GM23338 (cell line): ENCODE data around the gene PLD6. TPM values are rescaled to one million over a fixed set of nuclear protein-coding genes. Genes with fewer than 3 reads are reported as not detected.

Source experiments
- ATAC-seq: fragments of 200-7000 bp; cut with Tn5 transposase; 3 replicates; pipeline ENCODE4 v1.9.1; 2020
- DNase-seq: peaks from one replicate; pipeline ENCODE4 v3.0.0-alpha.2; 2015; ENCODE audit warnings: low spot score
- H2AFZ ChIP-seq: fragments of 200-600 bp; sonication (generic); 2 replicates; pipeline ENCODE4 v1.8.0; 2016; ENCODE audit warnings: antibody characterized with exemption, mild to moderate bottlenecking, moderate library complexity
- H3F3A ChIP-seq: fragments of 200-600 bp; sonication (generic); replicated peaks from 2 replicates; pipeline ENCODE4 v1.8.0; 2017; ENCODE audit warnings: antibody characterized with exemption, mixed run types, low read depth
- H3K27ac ChIP-seq: fragments of 200-600 bp; sonication (generic); 2 replicates; pipeline ENCODE4 v1.6.1; 2016; ENCODE audit warnings: low read depth
- H3K27me3 ChIP-seq: fragments of 200-600 bp; sonication (generic); 2 replicates; pipeline ENCODE4 v1.8.0; 2016; ENCODE audit warnings: mild to moderate bottlenecking, mixed run types, moderate library complexity; ENCODE audit not compliant: insufficient read depth
- H3K36me3 ChIP-seq: fragments of 200-600 bp; sonication (generic); 2 replicates; pipeline ENCODE4 v1.8.0; 2016; ENCODE audit warnings: mild to moderate bottlenecking; ENCODE audit not compliant: insufficient read depth
- H3K4me1 ChIP-seq: fragments of 200-600 bp; sonication (generic); 2 replicates; pipeline ENCODE4 v1.8.0; 2016; ENCODE audit warnings: mild to moderate bottlenecking, moderate library complexity; ENCODE audit not compliant: insufficient read depth
- H3K4me2 ChIP-seq: fragments of 200-600 bp; sonication (generic); 2 replicates; pipeline ENCODE4 v1.7.1; 2017; ENCODE audit warnings: mixed run types
- H3K4me3 ChIP-seq: fragments of 200-600 bp; sonication (generic); 2 replicates; pipeline ENCODE4 v1.6.1; 2016; ENCODE audit warnings: mixed run types
- H3K79me2 ChIP-seq: fragments of 200-600 bp; sonication (generic); replicated peaks from 2 replicates; pipeline ENCODE4 v1.8.0; 2017; ENCODE audit warnings: mild to moderate bottlenecking; ENCODE audit not compliant: insufficient read depth
- H3K9me2 ChIP-seq: fragments of 200-600 bp; sonication (generic); 2 replicates; pipeline ENCODE4 v1.8.0; 2017; ENCODE audit not compliant: insufficient read depth
- H4K20me1 ChIP-seq: fragments of 200-600 bp; sonication (generic); replicated peaks from 2 replicates; pipeline ENCODE4 v1.8.0; 2017; ENCODE audit warnings: mild to moderate bottlenecking; ENCODE audit not compliant: insufficient read depth
- H3K27ac Mint-ChIP-seq: 2 replicates; pipeline ENCODE4 v1.8.0; 2020; ENCODE audit warnings: inconsistent platforms, mild to moderate bottlenecking, moderate library complexity, mixed read lengths
- H3K27me3 Mint-ChIP-seq: 3 replicates; pipeline ENCODE4 v1.8.0; 2022; ENCODE audit warnings: low read depth, mild to moderate bottlenecking, moderate library complexity, mixed read lengths, inconsistent platforms; ENCODE audit not compliant: insufficient read depth, poor library complexity
- H3K36me3 Mint-ChIP-seq: 3 replicates; pipeline ENCODE4 v1.8.0; 2021; ENCODE audit warnings: low read depth, mild to moderate bottlenecking, inconsistent platforms, moderate library complexity, mixed read lengths
- H3K4me1 Mint-ChIP-seq: 3 replicates; pipeline ENCODE4 v1.8.0; 2020; ENCODE audit warnings: mild to moderate bottlenecking, inconsistent platforms, mixed read lengths
- H3K4me3 Mint-ChIP-seq: 3 replicates; pipeline ENCODE4 v1.8.0; 2021; ENCODE audit warnings: moderate library complexity, mild to moderate bottlenecking, inconsistent platforms, mixed read lengths
- H3K9me3 Mint-ChIP-seq: 3 replicates; pipeline ENCODE4 v1.8.0; 2020; ENCODE audit warnings: moderate library complexity, mild to moderate bottlenecking, inconsistent platforms, mixed read lengths
- CREB1 ChIP-seq: fragments of 250-450 bp; sonication (Bioruptor Pico); IDR thresholded peaks from 2 replicates; pipeline ENCODE4 v1.5.0; 2020; ENCODE audit warnings: low read depth, mild to moderate bottlenecking, moderate library complexity
- CTCF ChIP-seq, 2 experiments: fragments of 200-600 bp in 1 of 2; sonication (generic) in 1 of 2; conservative IDR thresholded peaks; 2 replicates each; pipeline versions ENCODE4 v1.5.1 to v1.6.1; 2016 to 2017; ENCODE audit warnings: antibody characterized with exemption in 2 of 2, low read depth in 2 of 2, mild to moderate bottlenecking in 2 of 2, moderate library complexity in 1 of 2
- ETS1 ChIP-seq: IDR thresholded peaks from 2 replicates; pipeline ENCODE4 v1.6.1; 2016; ENCODE audit warnings: antibody characterized with exemption
- EZH2 ChIP-seq: fragments of 200-600 bp; sonication (generic); IDR thresholded peaks from one replicate; pipeline ENCODE4 v1.8.0; 2017; ENCODE audit warnings: antibody characterized with exemption, mild to moderate bottlenecking, low read depth; ENCODE audit not compliant: unreplicated experiment
- EZH2phosphoT487 ChIP-seq: fragments of 200-600 bp; sonication (generic); IDR thresholded peaks from one replicate; pipeline ENCODE4 v1.8.1; 2018; ENCODE audit warnings: antibody characterized with exemption; ENCODE audit not compliant: unreplicated experiment
- JUNB ChIP-seq: IDR thresholded peaks from one replicate; pipeline ENCODE4 v1.6.1; 2016; ENCODE audit warnings: antibody characterized with exemption; ENCODE audit not compliant: unreplicated experiment
- STAT1 ChIP-seq: IDR thresholded peaks from one replicate; pipeline ENCODE4 v1.6.1; 2016; ENCODE audit warnings: antibody characterized with exemption; ENCODE audit not compliant: unreplicated experiment
- ZNF331 ChIP-seq: fragments of 250-450 bp; sonication (Bioruptor Pico); IDR thresholded peaks from 2 replicates; pipeline ENCODE4 v1.5.0; 2020; ENCODE audit warnings: low read depth, mild to moderate bottlenecking, moderate library complexity
- ZNF462 ChIP-seq: fragments of 250-450 bp; sonication (Bioruptor Pico); IDR thresholded peaks from 2 replicates; pipeline ENCODE4 v1.5.0; 2020; ENCODE audit warnings: mild to moderate bottlenecking, moderate library complexity
- polyA plus RNA-seq: library from polyadenylated mRNA; unstranded; fragments of >200 nt; fragmentation: Nextera tagmentation; extraction: Ambion mirVana; gene quantifications from 2 replicates; pipeline ENCODE4 v1.2.1, GENCODE V29; 2016
- total RNA-seq: library from RNA; depleted of rRNA; stranded (reverse); fragments of >200 nt; shearing (Covaris generic); gene quantifications from 2 replicates; pipeline ENCODE4 v1.2.3, GENCODE V29; 2014

The PLD6 gene
- total and polyA plus RNA-seq, 2 experiments from 2014 or later: not detected

GRCh38 chr17:17216236-17216635, 10.1 kb upstream of the PLD6 start:
- Histone ChIP-seq H3K27me3 (no peaks in the 10 kb centered on the region), H2AFZ (no peak overlapping the region), H3K4me1 (no peaks in the 10 kb centered on the region), H4K20me1 (peaks cover 6% of the 10 kb centered on the region; the same call in 1 of the 2 replicates), H3K79me2 (no peaks in the 10 kb centered on the region), H3K27ac (no peak overlapping the region), H3F3A (0 out of 2 replicates have a peak, but pooled peaks cover 3% of the 10 kb centered on the region), H3K4me3 (no peak overlapping the region), H3K9me2 (no peaks in the 10 kb centered on the region), H3K36me3 (peaks cover 11% of the 10 kb centered on the region; the same call in 1 of the 2 replicates), H3K4me2 (no peak overlapping the region)
- DNase-seq (no peak), ATAC-seq (no peak)
- Mint-ChIP-seq H3K4me3 (no peak overlapping the region), H3K9me3 (no peaks in the 10 kb centered on the region), H3K27ac (no peak overlapping the region; the same call in 1 of the 2 replicates), H3K36me3 (peaks cover 56% of the 10 kb centered on the region), H3K27me3 (peaks cover 12% of the 10 kb centered on the region), H3K4me1 (no peaks in the 10 kb centered on the region; the same call in 1 of the 3 replicates)
- TF ChIP-seq JUNB: no peak
- no peak for TF ChIP-seq ETS1
- TF ChIP-seq CTCF (conservative IDR thresholded peaks at IDR 0.05; ENCODE audit: low read depth in 2 of 2): no peak
- TF ChIP-seq CREB1 (CRISPR knock-in tag): no peak
- TF ChIP-seq EZH2: no peak
- no peak for TF ChIP-seq STAT1
- TF ChIP-seq EZH2phosphoT487: no peak
- TF ChIP-seq ZNF331 (CRISPR knock-in tag): no peak

- peaks cover 11% of the 10 kb centered on the region; the same call in 1 of the 2 replicates for H3K36me3 ChIP-seq
- H3K9me2 ChIP-seq: no peaks in the 10 kb centered on the region
- Mint-ChIP-seq H3K9me3 (no peaks in the 10 kb centered on the region), H3K27ac (peak overlapping the region; percentile 88), H3K4me3 (no peak overlapping the region), H3K36me3 (peaks cover 50% of the 10 kb centered on the region), H3K4me1 (no peaks in the 10 kb centered on the region), H3K27me3 (peaks cover 8% of the 10 kb centered on the region)
- H3K4me1 ChIP-seq: no peaks in the 10 kb centered on the region
- 0 out of 2 replicates have a peak, but pooled peaks cover 3% of the 10 kb centered on the region for H3F3A ChIP-seq
- H3K4me3 ChIP-seq: no peak overlapping the region
- ATAC-seq (no peak), DNase-seq (no peak)
- H4K20me1 ChIP-seq: peaks cover 6% of the 10 kb centered on the region; the same call in 1 of the 2 replicates
- no peak overlapping the region for H2AFZ ChIP-seq
- H3K27ac ChIP-seq: no peak overlapping the region
- no peak overlapping the region for H3K4me2 ChIP-seq
- H3K27me3 ChIP-seq: no peaks in the 10 kb centered on the region
- no peaks in the 10 kb centered on the region for H3K79me2 ChIP-seq
- TF ChIP-seq EZH2phosphoT487 (no peak), ZNF462 (CRISPR knock-in tag) (no peak), EZH2 (no peak), ETS1 (no peak)
Observed at GRCh38 chr17:17215575-17215974, 9.4 kb upstream of the PLD6 start.
